RWPE1 (cell line): Measurements from ENCODE around the gene BBLN.

ENCODE experiments used
- CTCF ChIA-PET: fragments of 350-600 bp; sonication (Branson Sonifier 250); formaldehyde crosslinking; extraction: SDS; loops from one replicate; lab custom pipeline; 2021; lab: Yijun Ruan, JAX
- POLR2A ChIA-PET: fragments of 400-600 bp; formaldehyde crosslinking; extraction: SDS; loops from one replicate; lab custom pipeline; 2020; ENCODE audit warnings: antibody characterized with exemption; ENCODE audit not compliant: low non-redundant PET; lab: Yijun Ruan, JAX
- DNase-seq: peaks from one replicate; pipeline ENCODE4 v3.0.0; 2012; ENCODE audit warnings: low spot score
- H3K27ac ChIP-seq: fragments of 450-650 bp; 2 replicates; pipeline ENCODE4 v1.5.1; 2017
- CTCF ChIP-seq: fragments of 450-650 bp; conservative IDR thresholded peaks from 2 replicates; pipeline ENCODE4 v1.5.1; 2017; ENCODE audit warnings: low read depth, mild to moderate bottlenecking

BBLN gene

GRCh38 chr9:128163027-128163515 is 3.0 kb downstream of the BBLN start:
- CTCF ChIA-PET, result interaction anchor here (0.6 kb wide), 1 partner anchor 211 kb away, joined by 4 read pairs; no protein-coding TSS in a partner anchor
- H3K27ac ChIP-seq, result peak overlapping the region; percentile 69
- TF ChIP-seq CTCF, result no peak
- POLR2A ChIA-PET, result no interaction called here
- DNase-seq, result no peak

- CTCF ChIA-PET, result interaction anchor here (0.7 kb wide), 1 partner anchor 24 kb away, joined by 3 read pairs; no protein-coding TSS in a partner anchor
- peak overlapping the region; percentile 69 for H3K27ac ChIP-seq
- POLR2A ChIA-PET, result interaction anchor here (0.5 kb wide), 1 partner anchor 142 kb away, joined by 5 read pairs; no protein-coding TSS in a partner anchor
- no peak for DNase-seq
- TF ChIP-seq CTCF, result no peak
Observed at GRCh38 chr9:128163523-128164306, 3.6 kb downstream of the BBLN start.

GRCh38 chr9:128164307-128164885 is 4.3 kb downstream of the BBLN start:
- no peak for DNase-seq
- H3K27ac ChIP-seq, result peak overlapping the region; percentile 69
- ChIA-PET POLR2A (interaction anchor here (0.5 kb wide), 1 partner anchor 142 kb away, joined by 5 read pairs; no protein-coding TSS in a partner anchor), CTCF (interaction anchor here (0.7 kb wide), 1 partner anchor 23 kb away, joined by 3 read pairs; no protein-coding TSS in a partner anchor)
- TF ChIP-seq CTCF, result no peak

GRCh38 chr9:128166169-128166568 is 6.1 kb downstream of the BBLN start:
- peak overlapping the region; percentile 69 for H3K27ac ChIP-seq
- TF ChIP-seq CTCF, result no peak
- no peak for DNase-seq
- ChIA-PET POLR2A (interaction anchor here (1.2 kb wide), 1 partner anchor 13 kb away, joined by 5 read pairs; no protein-coding TSS in a partner anchor), CTCF (interaction anchor here (0.6 to 1.0 kb wide), 2 partner anchors 52 to 1480 kb away, joined by 3 read pairs; no protein-coding TSS in a partner anchor)

GRCh38 chr9:128167209-128167608 is 7.1 kb downstream of the BBLN start:
- H3K27ac ChIP-seq, result no peak overlapping the region
- DNase-seq, result no peak
- POLR2A ChIA-PET, result no interaction called here
- CTCF ChIA-PET, result no interaction called here
- TF ChIP-seq CTCF, result no peak

- CTCF ChIA-PET, result no interaction called here
- 0 out of 2 replicates have a peak overlapping the region, but pooled peaks have one; percentile 3 for H3K27ac ChIP-seq
- no peak for DNase-seq
- no peak for TF ChIP-seq CTCF
- POLR2A ChIA-PET, result interaction anchor here (0.6 kb wide), 1 partner anchor 216 kb away, joined by 3 read pairs; no protein-coding TSS in a partner anchor
Observed at GRCh38 chr9:128168731-128169308, 8.8 kb downstream of the BBLN start.
